K562 (cell line): ENCODE measurements around the gene SCT. TPM values are rescaled to one million over a fixed set of nuclear protein-coding genes. Genes with fewer than 3 reads are reported as not detected.
A peak's percentile ranks its signal among the peaks of the same experiment; 100 is the strongest.

ENCODE experiments used
- ATAC-seq: fragments of 200-7000 bp; cut with Tn5 transposase; 3 replicates; pipeline ENCODE4 v1.9.1; 2020; ENCODE audit warnings: moderate library complexity
- BruUV-seq: library from RNA; stranded (reverse); fragments of 400-500 nt; replicated peaks from 2 replicates; lab custom pipeline; 2021; lab: Mats Ljungman, UMichigan
- CTCF ChIA-PET: fragments of 300-600 bp; formaldehyde crosslinking; extraction: SDS; loops from one replicate; lab custom pipeline; 2021; ENCODE audit warnings: low intra/inter-chr PET ratio; lab: Yijun Ruan, JAX
- POLR2A ChIA-PET: fragments of 300-600, 350-650 bp; sonication (Branson Sonifier 250); formaldehyde crosslinking; extraction: SDS; loops from one replicate; lab custom pipeline; 2021; ENCODE audit warnings: antibody characterized with exemption, inconsistent platforms; lab: Yijun Ruan, JAX
- DNase-seq, 4 experiments: peaks; one replicate each; pipeline versions ENCODE4 v3.0.0 to v3.0.0-alpha.2; 2011 to 2018; ENCODE audit warnings: low spot score in 3 of 4, mixed read lengths in 3 of 4; ENCODE audit errors: extremely low read depth in 1 of 4
- FAIRE-seq: peaks from 2 replicates; lab custom pipeline; 2011; peaks lifted over from hg19 to GRCh38; lab: Jason Lieb, UNC
- H2AFZ ChIP-seq: 2 replicates; pipeline ENCODE4 v1.6.0; 2011; ENCODE audit warnings: low read depth, low read length, control low read depth, inconsistent platforms
- H3K27ac ChIP-seq: fragments of 200-600 bp; 3 replicates; pipeline ENCODE4 v1.8.0; 2011; ENCODE audit warnings: low read depth, mild to moderate bottlenecking, control low read depth, inconsistent platforms, low read length, moderate library complexity, mixed read lengths; ENCODE audit errors: extremely low read depth
- H3K27me3 ChIP-seq, 2 experiments: fragments of 300-600 bp in 1 of 2; 2 replicates in 1 of 2; 3 replicates in 1 of 2; pipeline versions ENCODE4 v1.6.0 to v1.8.0; 2011; ENCODE audit warnings: inconsistent platforms in 2 of 2, low read length in 2 of 2, mild to moderate bottlenecking in 1 of 2, mixed read lengths in 1 of 2, moderate library complexity in 1 of 2; ENCODE audit not compliant: control insufficient read depth in 2 of 2, insufficient read depth in 2 of 2
- H3K36me3 ChIP-seq: fragments of 300-600 bp; 3 replicates; pipeline ENCODE4 v1.8.0; 2011; ENCODE audit warnings: mild to moderate bottlenecking, low read length, inconsistent platforms; ENCODE audit not compliant: control insufficient read depth, insufficient read depth
- H3K4me1 ChIP-seq, 2 experiments: fragments of 200-600 bp in 1 of 2; replicated peaks in 1 of 2; 2 replicates in 1 of 2; 3 replicates in 1 of 2; pipeline versions ENCODE4 v1.5.1 to v1.8.0; 2011; ENCODE audit warnings: inconsistent platforms in 2 of 2, low read length in 2 of 2, mild to moderate bottlenecking in 1 of 2, mixed read lengths in 1 of 2, moderate library complexity in 1 of 2; ENCODE audit not compliant: control insufficient read depth in 2 of 2, insufficient read depth in 2 of 2
- H3K4me2 ChIP-seq: 2 replicates; pipeline ENCODE4 v1.6.1; 2011; ENCODE audit warnings: low read length, control low read depth, inconsistent platforms, mixed read lengths; ENCODE audit not compliant: insufficient read depth
- H3K4me3 ChIP-seq: fragments of 200-600 bp; sonication (generic), shearing (Covaris generic); 2 replicates; pipeline ENCODE4 v1.5.1; 2016; ENCODE audit warnings: control low read depth, inconsistent platforms
- H3K79me2 ChIP-seq: fragments of 200-600 bp; 3 replicates; pipeline ENCODE4 v1.8.0; 2011; ENCODE audit warnings: low read length, inconsistent platforms; ENCODE audit not compliant: control insufficient read depth, insufficient read depth
- H3K9ac ChIP-seq, 2 experiments: 2 replicates each; pipeline versions ENCODE4 v1.6.0 to v1.6.1; 2011; ENCODE audit warnings: low read depth in 2 of 2, low read length in 2 of 2, control low read depth in 1 of 2, inconsistent platforms in 1 of 2, mild to moderate bottlenecking in 1 of 2, mixed read lengths in 1 of 2; ENCODE audit not compliant: insufficient read depth in 1 of 2
- H3K9me1 ChIP-seq: one replicate; pipeline ENCODE4 v1.6.0; 2011; ENCODE audit warnings: inconsistent platforms, mild to moderate bottlenecking, low read length, moderate library complexity; ENCODE audit not compliant: control insufficient read depth, insufficient read depth
- H3K9me3 ChIP-seq: replicated peaks from 2 replicates; pipeline ENCODE4 v1.5.1; 2011; ENCODE audit warnings: low read depth, low read length, inconsistent platforms; ENCODE audit not compliant: control insufficient read depth, insufficient read depth
- H4K20me1 ChIP-seq: replicated peaks from 2 replicates; pipeline ENCODE4 v1.6.1; 2011; ENCODE audit warnings: low read length, inconsistent platforms, mixed read lengths; ENCODE audit not compliant: control insufficient read depth, insufficient read depth
- DIDO1 ChIP-seq: fragments of 450-650 bp; IDR thresholded peaks from 2 replicates; pipeline ENCODE4 v1.6.1; 2016; ENCODE audit warnings: low read depth, missing biosample characterization, missing genetic modification characterization
- EWSR1 ChIP-seq: fragments of 450-650 bp; IDR thresholded peaks from 2 replicates; pipeline ENCODE4 v1.6.1; 2018; ENCODE audit warnings: borderline replicate concordance, mild to moderate bottlenecking, low read depth, moderate library complexity; ENCODE audit not compliant: partially characterized antibody
- HIVEP1 ChIP-seq: fragments of 250-450 bp; sonication (Bioruptor Pico); IDR thresholded peaks from 2 replicates; pipeline ENCODE4 v1.4.0; 2020; ENCODE audit warnings: mild to moderate bottlenecking
- IRF9 ChIP-seq: fragments of 450-650 bp; IDR thresholded peaks from 2 replicates; pipeline ENCODE4 v1.6.1; 2016; ENCODE audit warnings: missing biosample characterization, missing genetic modification characterization
- MEF2A ChIP-seq: IDR thresholded peaks from 2 replicates; pipeline ENCODE4 v1.6.1; 2011; ENCODE audit warnings: low read depth, mild to moderate bottlenecking, low read length, moderate library complexity; ENCODE audit not compliant: control insufficient read depth
- NKRF ChIP-seq: fragments of 450-650 bp; IDR thresholded peaks from 2 replicates; pipeline ENCODE4 v1.6.1; 2016; ENCODE audit warnings: borderline replicate concordance
- POLR2G ChIP-seq: fragments of 200-400 bp; formaldehyde crosslinking; IDR thresholded peaks from 2 replicates; pipeline ENCODE4 v1.6.1; 2017; ENCODE audit warnings: low read depth, mild to moderate bottlenecking, antibody characterized with exemption, low read length, moderate library complexity
- USF1 ChIP-seq: sonication (generic); formaldehyde crosslinking; IDR thresholded peaks from 2 replicates; pipeline ENCODE4 v1.9.0; 2022; ENCODE audit warnings: mild to moderate bottlenecking, missing genetic modification reagents
- ZC3H4 ChIP-seq: sonication (generic); formaldehyde crosslinking; IDR thresholded peaks from 2 replicates; pipeline ENCODE4 v1.9.0; 2021; ENCODE audit warnings: missing genetic modification reagents, borderline replicate concordance
- WGBS: fragments of 100-300 bp; shearing (Covaris generic); methylation state at CpG from one replicate; pipeline ENCODE4 v1.1.6; 2016; ENCODE audit warnings: low coverage, mixed read lengths; ENCODE audit not compliant: insufficient coverage; ENCODE audit errors: missing lambda C conversion rate; 5-methylcytosine and 5-hydroxymethylcytosine counted together
- in situ Hi-C: fragments of 300-500 bp; cut with MboI; formaldehyde crosslinking; loops from 4 replicates; pipeline ENCODE4 v1.15.0; 2018; ENCODE audit warnings: inconsistent platforms, mixed read lengths
- intact Hi-C: fragments of 100-400 bp; cut with micrococcal nuclease; formaldehyde crosslinking; loops from 2 replicates; pipeline ENCODE4 v1.14.2; 2022
- polyA plus RNA-seq, 8 experiments: library from polyadenylated mRNA; depleted of rRNA in 4 of 8; stranded (reverse) in 5 of 8; unstranded in 3 of 8; fragments of >200 nt; fragmentation: Nextera tagmentation in 2 of 8; fragmentation: Illumina TruSeq in 1 of 8; extraction: Ambion mirVana in 2 of 8; extraction: Trizol in 1 of 8; gene quantifications; 2 replicates each; pipeline versions ENCODE4 v1.2.1 to v1.2.3, GENCODE V29; 2011 to 2014; ENCODE audit warnings: inconsistent platforms in 1 of 8, missing spikeins in 1 of 8
- total RNA-seq, 7 experiments: library from RNA; depleted of rRNA in 6 of 7; stranded (reverse); fragments of >200 nt in 6 of 7; fragmentation: Illumina TruSeq in 2 of 7; extraction: Trizol in 2 of 7; gene quantifications; 2 replicates each; pipeline versions ENCODE4 v1.2.1 to v1.2.3, GENCODE V29; 2011 to 2021; ENCODE audit warnings: low replicate concordance in 1 of 7
- TF ChIP-seq, protein P1 (sequence below): sonication (generic); formaldehyde crosslinking; IDR thresholded peaks from 2 replicates; pipeline ENCODE4 v1.8.1; 2023; ENCODE audit warnings: mild to moderate bottlenecking, missing genetic modification reagents

Gene SCT
- total and polyA plus RNA-seq, 9 of the 15 experiments (the other 6 are each of a cell fraction or from before 2014, with no cell fraction given): not detected

- no peak overlapping the region for H3K9ac ChIP-seq
- CTCF ChIA-PET: no interaction called here
- TF ChIP-seq POLR2G (peak; percentile 53; the same call in 1 of the 2 replicates), EWSR1 (no peak)
- TF ChIP-seq, protein P1, sequence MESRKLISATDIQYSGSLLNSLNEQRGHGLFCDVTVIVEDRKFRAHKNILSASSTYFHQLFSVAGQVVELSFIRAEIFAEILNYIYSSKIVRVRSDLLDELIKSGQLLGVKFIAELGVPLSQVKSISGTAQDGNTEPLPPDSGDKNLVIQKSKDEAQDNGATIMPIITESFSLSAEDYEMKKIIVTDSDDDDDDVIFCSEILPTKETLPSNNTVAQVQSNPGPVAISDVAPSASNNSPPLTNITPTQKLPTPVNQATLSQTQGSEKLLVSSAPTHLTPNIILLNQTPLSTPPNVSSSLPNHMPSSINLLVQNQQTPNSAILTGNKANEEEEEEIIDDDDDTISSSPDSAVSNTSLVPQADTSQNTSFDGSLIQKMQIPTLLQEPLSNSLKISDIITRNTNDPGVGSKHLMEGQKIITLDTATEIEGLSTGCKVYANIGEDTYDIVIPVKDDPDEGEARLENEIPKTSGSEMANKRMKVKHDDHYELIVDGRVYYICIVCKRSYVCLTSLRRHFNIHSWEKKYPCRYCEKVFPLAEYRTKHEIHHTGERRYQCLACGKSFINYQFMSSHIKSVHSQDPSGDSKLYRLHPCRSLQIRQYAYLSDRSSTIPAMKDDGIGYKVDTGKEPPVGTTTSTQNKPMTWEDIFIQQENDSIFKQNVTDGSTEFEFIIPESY (CRISPR knock-in tag): peak; percentile 97
- TF ChIP-seq, all 486 proteins: peak for 2
- no TSS peak for BruUV-seq
- POLR2A ChIA-PET: no interaction called here
- Histone ChIP-seq H3K27me3 (no peaks in the 10 kb centered on the region), H3K9me3 (no peaks in the 10 kb centered on the region), H3K4me1 (peaks cover 0 to 38% of the 10 kb centered on the region in 2 experiments; a peak in 2 of 5 replicates), H3K4me2 (no peak overlapping the region), H4K20me1 (no peaks in the 10 kb centered on the region), H3K27ac (peak overlapping the region; percentile 49; the same call in 2 of the 3 replicates), H3K9me1 (no peaks in the 10 kb centered on the region), H2AFZ (no peak overlapping the region), H3K4me3 (no peak overlapping the region), H3K79me2 (no peaks in the 10 kb centered on the region), H3K36me3 (peaks cover 11% of the 10 kb centered on the region; the same call in 1 of the 3 replicates)
- in situ Hi-C loops (no loop called here), intact Hi-C loops (no loop called here)
- ATAC-seq (peak; percentile 14; the same call in 2 of the 3 replicates), FAIRE-seq (no peak), DNase-seq (no peak)
- WGBS: 85% methylated on average over 21 of the region's 31 CpGs
Measured at GRCh38 chr11:628056-628455, 1.1 kb upstream of the SCT start.

GRCh38 chr11:627308-627576 lies 261 bp upstream of the SCT start:
- Histone ChIP-seq H3K4me2 (no peak overlapping the region), H3K79me2 (no peaks in the 10 kb centered on the region), H3K9ac (no peak overlapping the region), H3K4me1 (peaks cover 0 to 38% of the 10 kb centered on the region in 2 experiments; a peak in 2 of 5 replicates), H3K9me1 (no peaks in the 10 kb centered on the region), H4K20me1 (no peaks in the 10 kb centered on the region), H2AFZ (no peak overlapping the region), H3K9me3 (no peaks in the 10 kb centered on the region), H3K36me3 (peaks cover 8% of the 10 kb centered on the region; the same call in 1 of the 3 replicates), H3K27me3 (no peaks in the 10 kb centered on the region), H3K4me3 (no peak overlapping the region), H3K27ac (no peak overlapping the region)
- ChIA-PET POLR2A (no interaction called here), CTCF (interaction anchor here (0.6 kb wide), 1 partner anchor 27 kb away, joined by 3 read pairs; no protein-coding TSS in a partner anchor)
- FAIRE-seq (no peak), DNase-seq (no peak), ATAC-seq (no peak)
- BruUV-seq: no TSS peak
- in situ Hi-C loops (no loop called here), intact Hi-C loops (no loop called here)
- no CpG with 5 or more reads among the region's 28 CpGs for WGBS
- TF ChIP-seq NKRF (no peak), HIVEP1 (CRISPR knock-in tag) (no peak), USF1 (CRISPR knock-in tag) (no peak), ZC3H4 (CRISPR knock-in tag) (no peak), DIDO1 (tag) (no peak), MEF2A (no peak), IRF9 (tag) (no peak)
